Suprapubic skin (tissue), 4 donors: ENCODE data around the gene PDE5A.

Experiments used
- CTCF ChIP-seq, 2 donors: fragments of 200-600 bp in 1 of 2; fragments of 450-650 bp in 1 of 2; sonication (generic) in 1 of 2; IDR thresholded peaks; one replicate each; pipeline ENCODE4 v1.5.1; 2016 to 2019; ENCODE audit warnings: antibody characterized with exemption in 2 of 2, mild to moderate bottlenecking in 1 of 2, moderate library complexity in 1 of 2
- POLR2A ChIP-seq, 2 donors: fragments of 450-650 bp; IDR thresholded peaks; one replicate each; pipeline ENCODE4 v1.6.1; 2017; ENCODE audit warnings: antibody characterized with exemption in 2 of 2, mild to moderate bottlenecking in 2 of 2, moderate library complexity in 2 of 2
- POLR2AphosphoS5 ChIP-seq, 3 donors: sonication (generic); formaldehyde crosslinking; IDR thresholded peaks; one replicate each; pipeline ENCODE4 v1.6.1; 2017; ENCODE audit warnings: antibody characterized with exemption in 3 of 3

GRCh38 chr4:119506806-119507205, 121.8 kb downstream of the PDE5A start:
- TF ChIP-seq CTCF (IDR thresholded peaks at IDR 0.05) = no peak
- TF ChIP-seq POLR2A (IDR thresholded peaks at IDR 0.05) = no peak
- TF ChIP-seq POLR2AphosphoS5 (IDR thresholded peaks at IDR 0.05) = no peak
